Testis (tissue), 3 donors: ENCODE measurements around the gene PIP5K1B. TPM values are rescaled to one million over a fixed set of nuclear protein-coding genes. Genes with fewer than 3 reads are reported as not detected.

Experiments
- DNase-seq: peaks from one replicate; pipeline ENCODE4 v3.0.0-alpha.2; 2019
- H3K27ac ChIP-seq, 2 donors: fragments of 200-600 bp; sonication (generic); one replicate each; pipeline ENCODE4 v1.5.1; 2019
- H3K27me3 ChIP-seq: fragments of 200-600 bp; sonication (generic); one replicate; pipeline ENCODE4 v1.5.1; 2019
- H3K36me3 ChIP-seq: fragments of 200-600 bp; sonication (generic); one replicate; pipeline ENCODE4 v1.5.1; 2017; ENCODE audit warnings: low read depth; ENCODE audit errors: missing control alignments
- H3K4me1 ChIP-seq: fragments of 200-600 bp; sonication (generic); one replicate; pipeline ENCODE4 v1.5.1; 2019
- H3K4me3 ChIP-seq, 2 donors: fragments of 200-600 bp; sonication (generic); one replicate each; pipeline ENCODE4 v1.5.1; 2017 to 2019
- H3K9me3 ChIP-seq: fragments of 200-600 bp; sonication (generic); one replicate; pipeline ENCODE4 v1.5.1; 2017
- POLR2A ChIP-seq: fragments of 450-650 bp; IDR thresholded peaks from one replicate; pipeline ENCODE4 v1.6.1; 2017; ENCODE audit warnings: antibody characterized with exemption, mild to moderate bottlenecking, moderate library complexity
- WGBS, 2 donors: methylation state at CpG; one replicate each; pipeline ENCODE4 v1.1.5; 2018; 5-methylcytosine and 5-hydroxymethylcytosine counted together
- intact Hi-C: fragments of 100-400 bp; cut with DNase I; formaldehyde crosslinking; loops from one replicate; pipeline ENCODE4 v1.15.1; 2023; ENCODE audit warnings: low total_unique reads
- polyA plus RNA-seq: library from polyadenylated mRNA; stranded (reverse); fragments of 350-450 nt; fragmentation: Illumina TruSeq; extraction: RNeasy Lipid Tissue Mini Kit (QIAGEN cat#74804); gene quantifications from one replicate; pipeline ENCODE4 v1.2.3, GENCODE V29; 2014; ENCODE audit warnings: low read depth, low replicate concordance; ENCODE audit not compliant: insufficient read depth
- total RNA-seq, 2 donors: library from RNA; depleted of rRNA; stranded (reverse); fragments of >200 nt; gene quantifications; one replicate each; pipeline ENCODE4 v1.2.3, GENCODE V29; 2016
- TF ChIP-seq, protein P1 (sequence below), 3 experiments: fragments of 450-650 bp in 2 of 3; fragments of 200-600 bp in 1 of 3; sonication (generic) in 1 of 3; IDR thresholded peaks; one replicate each; pipeline ENCODE4 v1.5.1; 2016 to 2019; ENCODE audit warnings: antibody characterized with exemption in 3 of 3, mild to moderate bottlenecking in 2 of 3, moderate library complexity in 1 of 3

Gene PIP5K1B
- total and polyA plus RNA-seq, 3 donors from 2014 or later = 53.6 to 70.5 (median 66.9) TPM

DNA sequence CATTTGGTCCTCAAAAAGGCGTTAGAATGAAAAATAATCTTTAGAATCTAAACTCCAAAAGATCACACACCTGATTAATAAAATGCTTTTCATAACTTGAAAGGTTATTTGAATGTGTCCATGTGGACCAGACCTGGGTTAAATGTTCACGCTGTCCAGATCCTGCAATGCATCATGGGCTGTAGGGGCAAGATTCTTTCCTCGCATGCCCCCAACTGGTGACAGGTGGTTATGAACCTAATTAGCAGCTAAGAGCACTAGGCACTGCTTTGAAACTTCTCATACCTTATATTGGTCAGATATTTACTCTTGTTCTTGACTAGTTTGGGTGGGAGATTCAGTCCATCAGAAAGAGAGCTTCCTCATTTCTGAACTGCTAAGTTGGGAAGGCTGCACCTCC, 19.3 kb upstream of the PIP5K1B start:
- no peak overlapping the region for H3K27ac ChIP-seq
- no peak overlapping the region for H3K4me3 ChIP-seq
- intact Hi-C loops = no loop called here
- H3K4me1 ChIP-seq = no peaks in the 10 kb centered on the region
- no peaks in the 10 kb centered on the region for H3K36me3 ChIP-seq
- no peaks in the 10 kb centered on the region for H3K27me3 ChIP-seq
- peak; percentile 56 for DNase-seq
- TF ChIP-seq POLR2A = no peak
- TF ChIP-seq, protein P1, sequence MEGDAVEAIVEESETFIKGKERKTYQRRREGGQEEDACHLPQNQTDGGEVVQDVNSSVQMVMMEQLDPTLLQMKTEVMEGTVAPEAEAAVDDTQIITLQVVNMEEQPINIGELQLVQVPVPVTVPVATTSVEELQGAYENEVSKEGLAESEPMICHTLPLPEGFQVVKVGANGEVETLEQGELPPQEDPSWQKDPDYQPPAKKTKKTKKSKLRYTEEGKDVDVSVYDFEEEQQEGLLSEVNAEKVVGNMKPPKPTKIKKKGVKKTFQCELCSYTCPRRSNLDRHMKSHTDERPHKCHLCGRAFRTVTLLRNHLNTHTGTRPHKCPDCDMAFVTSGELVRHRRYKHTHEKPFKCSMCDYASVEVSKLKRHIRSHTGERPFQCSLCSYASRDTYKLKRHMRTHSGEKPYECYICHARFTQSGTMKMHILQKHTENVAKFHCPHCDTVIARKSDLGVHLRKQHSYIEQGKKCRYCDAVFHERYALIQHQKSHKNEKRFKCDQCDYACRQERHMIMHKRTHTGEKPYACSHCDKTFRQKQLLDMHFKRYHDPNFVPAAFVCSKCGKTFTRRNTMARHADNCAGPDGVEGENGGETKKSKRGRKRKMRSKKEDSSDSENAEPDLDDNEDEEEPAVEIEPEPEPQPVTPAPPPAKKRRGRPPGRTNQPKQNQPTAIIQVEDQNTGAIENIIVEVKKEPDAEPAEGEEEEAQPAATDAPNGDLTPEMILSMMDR (IDR thresholded peaks at IDR 0.05) = peak in 2 of 3 experiments; percentile 16 to 20
- no peaks in the 10 kb centered on the region for H3K9me3 ChIP-seq
- 57 to 61% methylated on average over 3 of the region's 3 CpGs for WGBS, 2 donors

DNA sequence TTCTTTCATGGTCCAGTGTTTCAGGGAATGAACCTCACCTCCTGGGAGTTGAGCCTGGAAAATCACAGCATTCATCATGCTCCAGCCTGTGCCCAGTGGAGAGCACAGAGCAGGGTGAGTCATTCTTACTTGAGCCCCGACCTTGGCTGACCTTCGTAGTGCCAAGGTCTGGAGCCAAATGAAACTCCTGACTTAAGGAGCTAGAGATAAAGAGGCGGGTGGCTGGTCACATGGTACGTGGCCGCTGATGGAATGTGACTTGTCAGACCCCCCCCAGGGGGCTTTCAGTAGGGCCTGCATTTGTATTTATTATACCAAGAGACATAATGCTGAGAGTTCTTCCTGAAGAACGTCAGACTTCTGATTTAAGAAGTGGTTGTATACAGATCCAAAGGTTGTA, 15.0 kb upstream of the PIP5K1B start:
- 40 to 44% methylated on average over 6 of the region's 6 CpGs for WGBS, 2 donors
- DNase-seq = peak; percentile 79
- H3K27me3 ChIP-seq = no peaks in the 10 kb centered on the region
- no peak overlapping the region for H3K27ac ChIP-seq
- TF ChIP-seq, protein P1 (IDR thresholded peaks at IDR 0.05) = no peak
- intact Hi-C loops = no loop called here
- no peaks in the 10 kb centered on the region for H3K4me1 ChIP-seq
- H3K9me3 ChIP-seq = no peaks in the 10 kb centered on the region
- H3K4me3 ChIP-seq = no peak overlapping the region
- no peaks in the 10 kb centered on the region for H3K36me3 ChIP-seq

DNA sequence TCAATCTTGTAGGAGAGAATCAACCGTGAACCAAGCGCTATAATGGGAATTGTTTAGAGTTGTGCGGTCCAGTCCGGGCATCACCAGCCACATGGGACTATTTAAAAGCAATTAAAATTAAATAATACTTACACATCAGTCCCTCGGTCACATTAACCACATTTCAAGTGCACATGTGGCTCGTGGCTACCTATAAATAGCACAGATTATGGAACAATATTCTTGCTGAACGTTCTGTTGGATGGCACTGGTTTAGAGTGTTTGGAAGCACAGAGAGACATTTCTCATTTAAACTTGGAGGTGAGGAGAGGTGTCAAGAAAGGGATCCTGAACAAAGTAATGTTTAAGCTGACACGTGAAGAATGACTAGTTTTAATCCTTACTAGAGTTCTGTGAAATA, 12.5 kb upstream of the PIP5K1B start:
- intact Hi-C loops = no loop called here
- Histone ChIP-seq H3K4me1 (no peaks in the 10 kb centered on the region), H3K27ac (no peak overlapping the region), H3K36me3 (no peaks in the 10 kb centered on the region), H3K4me3 (no peak overlapping the region), H3K27me3 (no peaks in the 10 kb centered on the region), H3K9me3 (no peaks in the 10 kb centered on the region)
- no peak for TF ChIP-seq POLR2A
- TF ChIP-seq, protein P1 (IDR thresholded peaks at IDR 0.05) = no peak
- WGBS, 2 donors = 75 to 86% methylated on average over 8 of the region's 8 CpGs
- no peak for DNase-seq

DNA sequence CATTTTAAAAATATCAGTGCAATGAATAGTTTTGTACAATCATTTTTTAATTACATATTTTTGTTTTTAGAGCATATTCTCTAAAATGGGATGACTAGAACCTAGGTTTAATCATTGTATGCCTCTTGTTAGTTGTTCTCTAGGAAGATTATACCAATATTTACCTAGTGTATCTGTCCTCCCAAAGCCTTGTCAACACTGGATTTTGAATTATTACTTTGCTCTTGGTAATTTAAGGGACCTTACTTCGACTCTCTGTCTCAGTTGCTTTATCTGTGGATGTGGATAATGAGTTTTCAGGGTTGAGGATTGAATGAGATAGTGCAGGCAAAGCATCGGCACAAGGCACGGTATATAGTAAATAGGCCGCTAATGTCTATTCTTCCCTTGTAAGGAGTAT, 10.9 kb upstream of the PIP5K1B start:
- TF ChIP-seq, protein P1 (IDR thresholded peaks at IDR 0.05) = no peak
- TF ChIP-seq POLR2A = no peak
- H3K4me3 ChIP-seq = no peak overlapping the region
- H3K9me3 ChIP-seq = no peaks in the 10 kb centered on the region
- intact Hi-C loops = no loop called here
- no peak for DNase-seq
- 64 to 74% methylated on average over 4 of the region's 4 CpGs for WGBS, 2 donors
- H3K36me3 ChIP-seq = no peaks in the 10 kb centered on the region
- no peaks in the 10 kb centered on the region for H3K4me1 ChIP-seq
- H3K27ac ChIP-seq = no peak overlapping the region
- no peaks in the 10 kb centered on the region for H3K27me3 ChIP-seq

DNA sequence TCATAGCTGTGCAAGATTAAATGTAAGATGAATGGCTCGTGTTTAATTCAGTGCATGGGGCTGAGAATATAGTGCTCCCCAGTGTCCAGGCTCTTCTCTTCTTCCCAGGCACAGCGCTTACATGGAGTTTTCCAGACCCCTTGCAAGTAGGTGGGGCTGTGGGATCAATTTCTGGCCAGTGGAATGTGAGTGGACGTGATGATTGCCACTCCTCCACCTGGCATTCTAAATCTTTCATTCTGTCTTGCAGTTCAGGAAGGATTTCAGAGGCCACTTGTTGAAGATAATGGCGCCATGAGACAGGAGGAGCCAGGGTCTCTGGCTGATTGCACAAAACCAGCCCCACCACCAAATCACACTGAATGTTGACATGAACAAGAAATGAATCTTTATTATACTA, 7.2 kb upstream of the PIP5K1B start:
- no peak for TF ChIP-seq POLR2A
- TF ChIP-seq, protein P1 (IDR thresholded peaks at IDR 0.05) = no peak
- no peak for DNase-seq
- Histone ChIP-seq H3K36me3 (no peaks in the 10 kb centered on the region), H3K9me3 (no peaks in the 10 kb centered on the region), H3K27me3 (no peaks in the 10 kb centered on the region), H3K4me3 (no peak overlapping the region), H3K27ac (no peak overlapping the region), H3K4me1 (no peaks in the 10 kb centered on the region)
- intact Hi-C loops = no loop called here
- 54 to 64% methylated on average over 4 of the region's 4 CpGs for WGBS, 2 donors
